ENCODE data around the gene STK24.

STK24 gene

DNA sequence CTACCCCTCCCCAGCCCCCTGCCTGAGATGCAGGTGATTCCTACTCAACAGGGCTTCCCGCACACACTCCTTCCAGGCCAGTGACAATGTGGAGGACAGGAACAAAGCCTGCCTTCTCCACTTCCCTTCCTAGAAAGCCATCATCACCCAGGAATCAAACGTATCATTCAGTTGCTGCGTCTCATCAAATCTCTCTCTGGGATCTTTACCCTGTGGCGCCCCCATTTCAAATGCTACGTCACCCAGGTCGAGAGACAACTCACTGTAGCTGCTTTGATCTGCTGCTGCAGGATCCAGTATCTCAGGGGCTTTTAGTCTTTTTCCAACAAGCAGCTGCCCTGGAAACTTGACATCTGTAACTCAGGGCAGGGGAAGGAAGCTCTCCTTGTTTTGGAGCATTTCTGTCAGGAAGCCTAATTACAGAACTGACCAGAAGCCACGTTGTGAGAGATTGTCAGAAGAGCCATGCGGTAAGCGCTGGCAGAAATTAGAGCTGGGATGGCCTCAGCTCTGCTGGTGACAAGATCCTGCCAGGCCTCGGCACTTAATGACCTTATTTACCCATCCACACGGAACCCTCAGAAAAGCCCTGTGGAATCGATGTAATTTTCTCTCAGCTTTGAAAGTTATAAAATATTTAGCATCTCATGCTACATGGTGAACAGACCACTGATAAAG, 140.5 kb downstream of the STK24 start:
- Histone ChIP-seq H3K36me3 (replicated peaks) (peaks cover 28% of the 10 kb centered on the region), H3K27ac (no peak overlapping the region), H3K27me3 (replicated peaks) (no peaks in the 10 kb centered on the region), H3K4me3 (ENCODE audit: low read depth, low read length) (no peak overlapping the region)
- in situ Hi-C loops (cut with HindIII; ENCODE audit: low pct_ligation_motif_present, low sequenced_read_pairs) = loop anchor here (25.0 kb wide), 1 partner anchor 226 kb away; no protein-coding TSS in a partner anchor
- no peak for TF ChIP-seq CTCF (IDR thresholded peaks at IDR 0.05; ENCODE audit: low read depth, low read length, missing control alignments)
- DNase-seq = no peak

GRCh38 chr13:98435376-98435775, 141.5 kb downstream of the STK24 start:
- no peak overlapping the region for H3K4me3 ChIP-seq (ENCODE audit: low read depth, low read length)
- no peaks in the 10 kb centered on the region for H3K27me3 ChIP-seq (replicated peaks)
- TF ChIP-seq CTCF (IDR thresholded peaks at IDR 0.05; ENCODE audit: low read depth, low read length, missing control alignments) = no peak
- no peak for DNase-seq
- in situ Hi-C loops (cut with HindIII; ENCODE audit: low pct_ligation_motif_present, low sequenced_read_pairs) = loop anchor here (25.0 kb wide), 1 partner anchor 227 kb away; no protein-coding TSS in a partner anchor
- no peak overlapping the region for H3K27ac ChIP-seq
- H3K36me3 ChIP-seq (replicated peaks) = peaks cover 24% of the 10 kb centered on the region

GRCh38 chr13:98434060-98434459, 142.8 kb downstream of the STK24 start:
- no peak overlapping the region for H3K4me3 ChIP-seq (ENCODE audit: low read depth, low read length)
- H3K27ac ChIP-seq = no peak overlapping the region
- TF ChIP-seq CTCF (IDR thresholded peaks at IDR 0.05; ENCODE audit: low read depth, low read length, missing control alignments) = no peak
- no peaks in the 10 kb centered on the region for H3K27me3 ChIP-seq (replicated peaks)
- in situ Hi-C loops (cut with HindIII; ENCODE audit: low pct_ligation_motif_present, low sequenced_read_pairs) = loop anchor here (25.0 kb wide), 1 partner anchor 228 kb away; no protein-coding TSS in a partner anchor
- peaks cover 17% of the 10 kb centered on the region for H3K36me3 ChIP-seq (replicated peaks)
- DNase-seq = no peak

DNA sequence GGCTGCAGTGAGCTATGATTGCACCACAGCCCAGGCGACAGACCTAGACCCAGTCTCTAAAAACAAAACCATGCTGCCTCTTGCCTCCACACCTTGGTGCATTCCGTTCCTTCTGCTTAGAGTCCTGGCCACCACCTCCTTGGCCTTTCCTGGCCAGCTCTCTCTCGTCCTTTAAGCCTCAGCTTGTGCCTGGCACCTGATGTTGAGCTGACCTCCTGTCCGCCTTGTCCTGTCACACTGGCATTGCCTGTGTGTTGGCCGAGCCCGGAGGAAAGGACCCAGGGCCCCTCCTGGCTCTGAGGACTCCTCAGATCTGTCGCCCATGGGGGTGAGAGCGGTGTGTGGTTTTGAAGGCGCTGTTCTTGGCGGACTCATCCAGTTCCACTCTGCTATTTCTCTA, 143.3 kb downstream of the STK24 start:
- in situ Hi-C loops (cut with HindIII; ENCODE audit: low pct_ligation_motif_present, low sequenced_read_pairs) = loop anchor here (25.0 kb wide), 1 partner anchor 229 kb away; no protein-coding TSS in a partner anchor
- no peak for TF ChIP-seq CTCF (IDR thresholded peaks at IDR 0.05; ENCODE audit: low read depth, low read length, missing control alignments)
- H3K27ac ChIP-seq = no peak overlapping the region
- H3K27me3 ChIP-seq (replicated peaks) = no peaks in the 10 kb centered on the region
- H3K4me3 ChIP-seq (ENCODE audit: low read depth, low read length) = no peak overlapping the region
- H3K36me3 ChIP-seq (replicated peaks) = peaks cover 14% of the 10 kb centered on the region
- no peak for DNase-seq

- in situ Hi-C loops (cut with HindIII; ENCODE audit: low pct_ligation_motif_present, low sequenced_read_pairs) = loop anchor here (25.0 kb wide), 1 partner anchor 230 kb away; no protein-coding TSS in a partner anchor
- TF ChIP-seq CTCF (IDR thresholded peaks at IDR 0.05; ENCODE audit: low read depth, low read length, missing control alignments) = no peak
- Histone ChIP-seq H3K4me3 (ENCODE audit: low read depth, low read length) (no peak overlapping the region), H3K27me3 (replicated peaks) (no peaks in the 10 kb centered on the region), H3K27ac (no peak overlapping the region), H3K36me3 (replicated peaks) (peaks cover 14% of the 10 kb centered on the region)
- DNase-seq = no peak
Observed at GRCh38 chr13:98432638-98433037, 144.3 kb downstream of the STK24 start.
